IMR-90 (cell line): ENCODE measurements around the gene ZC3H7B. TPM values are rescaled to one million over a fixed set of nuclear protein-coding genes. Genes with fewer than 3 reads are reported as not detected.

Source experiments
- ATAC-seq: fragments of 200-7000 bp; cut with Tn5 transposase; 2 replicates; pipeline ENCODE4 v1.9.1; 2020; ENCODE audit warnings: low read depth, mild to moderate bottlenecking, moderate library complexity
- BruUV-seq: library from RNA; stranded (reverse); fragments of 400-500 nt; replicated peaks from 2 replicates; lab custom pipeline; 2021; lab: Mats Ljungman, UMichigan
- CTCF ChIA-PET: fragments of 300-600 bp; formaldehyde crosslinking; extraction: SDS; loops from one replicate; lab custom pipeline; 2021; ENCODE audit warnings: antibody characterized with exemption; lab: Yijun Ruan, JAX
- POLR2A ChIA-PET: fragments of 300-600 bp; sonication (Branson Sonifier 250); formaldehyde crosslinking; loops from one replicate; lab custom pipeline; 2022; ENCODE audit warnings: antibody characterized with exemption; ENCODE audit not compliant: unreplicated experiment; lab: Charles Lee
- DNase-seq: peaks from one replicate; pipeline ENCODE4 v3.0.0; 2013
- H2AFZ ChIP-seq: replicated peaks from 2 replicates; pipeline ENCODE3; 2013; ENCODE audit warnings: low read length, mild to moderate bottlenecking; ENCODE audit not compliant: poor library complexity
- H2AK5ac ChIP-seq: 2 replicates; pipeline ENCODE4 v1.6.1; 2013; ENCODE audit warnings: low read depth, low read length, inconsistent platforms
- H2AK9ac ChIP-seq: replicated peaks from 2 replicates; pipeline ENCODE3; 2013; ENCODE audit warnings: mild to moderate bottlenecking, low read depth, low read length, moderate library complexity; ENCODE audit not compliant: poor library complexity
- H2BK120ac ChIP-seq: 2 replicates; pipeline ENCODE4 v1.6.1; 2013; ENCODE audit warnings: low read depth, low read length, inconsistent platforms
- H2BK15ac ChIP-seq: 3 replicates; pipeline ENCODE4 v1.6.1; 2013; ENCODE audit warnings: low read depth, low read length, inconsistent platforms
- H2BK20ac ChIP-seq: 2 replicates; pipeline ENCODE4 v1.6.1; 2013; ENCODE audit warnings: low read depth, mild to moderate bottlenecking, inconsistent platforms, low read length, moderate library complexity
- H2BK5ac ChIP-seq: 2 replicates; pipeline ENCODE4 v1.6.1; 2013; ENCODE audit warnings: mild to moderate bottlenecking, low read depth, low read length, inconsistent platforms; ENCODE audit not compliant: poor library complexity, severe bottlenecking
- H3K14ac ChIP-seq: replicated peaks from 2 replicates; pipeline ENCODE4 v1.6.1; 2013; ENCODE audit warnings: low read depth, low read length, inconsistent platforms
- H3K18ac ChIP-seq: 2 replicates; pipeline ENCODE4 v1.6.1; 2013; ENCODE audit warnings: low read depth, low read length, control low read depth
- H3K23ac ChIP-seq: 2 replicates; pipeline ENCODE4 v1.6.1; 2013; ENCODE audit warnings: low read depth, low read length, inconsistent platforms
- H3K27ac ChIP-seq: 2 replicates; pipeline ENCODE4 v1.5.1; 2013; ENCODE audit warnings: mild to moderate bottlenecking, control low read depth, low read length; ENCODE audit not compliant: insufficient read depth
- H3K27me3 ChIP-seq: 2 replicates; pipeline ENCODE4 v1.6.1; 2013; ENCODE audit warnings: low read length; ENCODE audit not compliant: control insufficient read depth, insufficient read depth
- H3K36me3 ChIP-seq: 2 replicates; pipeline ENCODE4 v1.6.1; 2013; ENCODE audit warnings: low read length, mixed read lengths; ENCODE audit not compliant: control insufficient read depth, insufficient read depth
- H3K4ac ChIP-seq: 2 replicates; pipeline ENCODE4 v1.6.1; 2013; ENCODE audit warnings: low read depth, low read length, inconsistent platforms
- H3K4me1 ChIP-seq: 2 replicates; pipeline ENCODE4 v1.6.1; 2013; ENCODE audit warnings: low read length, mixed read lengths; ENCODE audit not compliant: control insufficient read depth, insufficient read depth
- H3K4me2 ChIP-seq: 2 replicates; pipeline ENCODE4 v1.6.1; 2013; ENCODE audit warnings: low read depth, mild to moderate bottlenecking, control low read depth, low read length, moderate library complexity
- H3K4me3 ChIP-seq: 2 replicates; pipeline ENCODE4 v1.5.1; 2013; ENCODE audit warnings: low read depth, mild to moderate bottlenecking, control low read depth, low read length, moderate library complexity; ENCODE audit not compliant: insufficient read depth
- H3K56ac ChIP-seq: 2 replicates; pipeline ENCODE4 v1.6.1; 2013; ENCODE audit warnings: low read length, inconsistent platforms; ENCODE audit not compliant: insufficient read depth; ENCODE audit errors: extremely low read depth
- H3K79me1 ChIP-seq, 2 experiments: 2 replicates each; pipeline ENCODE4 v1.6.1; 2013; ENCODE audit warnings: low read length in 2 of 2, inconsistent platforms in 1 of 2, low read depth in 1 of 2
- H3K9ac ChIP-seq: 2 replicates; pipeline ENCODE4 v1.6.1; 2013; ENCODE audit warnings: low read depth, low read length, control low read depth
- H3K9me1 ChIP-seq: 2 replicates; pipeline ENCODE4 v1.6.1; 2013; ENCODE audit warnings: low read length, inconsistent platforms; ENCODE audit not compliant: insufficient read depth
- H3K9me3 ChIP-seq: 2 replicates; pipeline ENCODE4 v1.6.1; 2013; ENCODE audit warnings: low read length; ENCODE audit not compliant: control insufficient read depth, insufficient read depth
- H4K20me1 ChIP-seq: 2 replicates; pipeline ENCODE4 v1.6.1; 2013; ENCODE audit warnings: low read length, inconsistent platforms; ENCODE audit not compliant: insufficient read depth
- H4K5ac ChIP-seq: 2 replicates; pipeline ENCODE4 v1.6.1; 2013; ENCODE audit warnings: mild to moderate bottlenecking, low read depth, low read length, control low read depth
- H4K8ac ChIP-seq, 2 experiments: 2 replicates each; pipeline ENCODE4 v1.6.1; 2013; ENCODE audit warnings: low read depth in 2 of 2, low read length in 2 of 2, control low read depth in 1 of 2, inconsistent platforms in 1 of 2
- H4K91ac ChIP-seq: 2 replicates; pipeline ENCODE4 v1.6.1; 2013; ENCODE audit warnings: low read depth, low read length, inconsistent platforms; ENCODE audit not compliant: insufficient read depth
- BHLHE40 ChIP-seq: fragments of 150-350 bp; IDR thresholded peaks from 2 replicates; pipeline ENCODE4 v1.6.1; 2016; ENCODE audit warnings: mild to moderate bottlenecking, low read depth, low read length
- CEBPB ChIP-seq: IDR thresholded peaks from 2 replicates; pipeline ENCODE4 v1.6.1; 2012; ENCODE audit warnings: low read depth, low read length, improper control_type of control experiment
- CHD1 ChIP-seq: IDR thresholded peaks from 2 replicates; pipeline ENCODE4 v1.6.1; 2012; ENCODE audit warnings: low read depth, low read length, improper control_type of control experiment
- CTCF ChIP-seq: conservative IDR thresholded peaks from 2 replicates; pipeline ENCODE4 v1.5.1; 2012; ENCODE audit warnings: mild to moderate bottlenecking, low read depth, low read length, improper control_type of control experiment
- ELK1 ChIP-seq: fragments of 150-350 bp; IDR thresholded peaks from 2 replicates; pipeline ENCODE4 v1.6.1; 2016; ENCODE audit warnings: low read depth, mild to moderate bottlenecking, low read length, moderate library complexity, borderline replicate concordance
- MAFK ChIP-seq: IDR thresholded peaks from 2 replicates; pipeline ENCODE4 v1.6.1; 2012; ENCODE audit warnings: low read depth, low read length, improper control_type of control experiment
- MAZ ChIP-seq: IDR thresholded peaks from 2 replicates; pipeline ENCODE4 v1.6.1; 2012; ENCODE audit warnings: low read depth, mild to moderate bottlenecking, low read length, improper control_type of control experiment, moderate library complexity, borderline replicate concordance
- MXI1 ChIP-seq: IDR thresholded peaks from 2 replicates; pipeline ENCODE4 v1.6.1; 2012; ENCODE audit warnings: low read depth, mild to moderate bottlenecking, low read length, moderate library complexity, borderline replicate concordance
- NFE2L2 ChIP-seq: fragments of 150-350 bp; IDR thresholded peaks from 2 replicates; pipeline ENCODE4 v1.6.1; 2016; ENCODE audit warnings: low read depth, mild to moderate bottlenecking, low read length
- POLR2A ChIP-seq: IDR thresholded peaks from 2 replicates; pipeline ENCODE4 v1.6.1; 2012; ENCODE audit warnings: mild to moderate bottlenecking, low read depth, low read length
- RCOR1 ChIP-seq: IDR thresholded peaks from 2 replicates; pipeline ENCODE4 v1.6.1; 2012; ENCODE audit warnings: mild to moderate bottlenecking, low read length, improper control_type of control experiment; ENCODE audit not compliant: insufficient replicate concordance
- RFX5 ChIP-seq: IDR thresholded peaks from 2 replicates; pipeline ENCODE4 v1.8.0; 2012; ENCODE audit warnings: low read depth, mild to moderate bottlenecking, low read length, moderate library complexity
- SMC3 ChIP-seq: fragments of 150-350 bp; IDR thresholded peaks from 2 replicates; pipeline ENCODE4 v1.6.1; 2016; ENCODE audit warnings: low read depth, mild to moderate bottlenecking, antibody characterized with exemption, low read length, moderate library complexity
- WGBS, 2 experiments: methylation state at CpG; one replicate each; pipeline versions ENCODE4 v1.1.5 to v1.1.7; 2013; ENCODE audit warnings: missing lambda C conversion rate in 2 of 2; ENCODE audit not compliant: insufficient read length in 1 of 2; ENCODE audit errors: extremely low coverage in 2 of 2; 5-methylcytosine and 5-hydroxymethylcytosine counted together
- dilution Hi-C: fragments of 300-500 bp; cut with HindIII; formaldehyde crosslinking; loops from one replicate; pipeline ENCODE4 v1.14.3; 2018; ENCODE audit warnings: low sequenced_read_pairs; ENCODE audit not compliant: unreplicated experiment
- in situ Hi-C: fragments of 300-500 bp; cut with MboI; formaldehyde crosslinking; loops from 3 replicates; pipeline ENCODE4 v1.14.3; 2019; ENCODE audit warnings: low sequenced_read_pairs, inconsistent platforms, mixed read lengths
- intact Hi-C: fragments of 100-400 bp; cut with micrococcal nuclease; formaldehyde crosslinking; loops from 2 replicates; pipeline ENCODE4 v1.10.0; 2022
- polyA plus RNA-seq, 3 experiments: library from polyadenylated mRNA; depleted of rRNA; stranded (reverse); fragments of >200 nt; gene quantifications; 2 replicates each; pipeline ENCODE4 v1.2.3, GENCODE V29; 2012; ENCODE audit warnings: low replicate concordance in 1 of 3
- total RNA-seq: library from RNA; depleted of rRNA; stranded (reverse); fragments of >200 nt; gene quantifications from 2 replicates; pipeline ENCODE4 v1.2.3, GENCODE V29; 2012

The ZC3H7B gene
- total and polyA plus RNA-seq, 2 of the 4 experiments (the other 2 are of a cell fraction) = 37.6 to 72.3 TPM

- H3K27ac ChIP-seq = no peak overlapping the region
- H4K5ac ChIP-seq = no peak overlapping the region
- intact Hi-C loops (no loop called here), in situ Hi-C loops (no loop called here), dilution Hi-C loops (no loop called here)
- WGBS, 2 experiments = no CpG with 5 or more reads among the region's 8 CpGs
- H3K4me1 ChIP-seq = no peaks in the 10 kb centered on the region
- no peak overlapping the region for H4K91ac ChIP-seq
- H2AFZ ChIP-seq = no peak overlapping the region
- no peak overlapping the region for H2BK120ac ChIP-seq
- H3K9ac ChIP-seq = no peak overlapping the region
- peak overlapping the region; percentile 28 for H2AK9ac ChIP-seq
- H3K56ac ChIP-seq = no peak overlapping the region
- no peak overlapping the region for H3K4me2 ChIP-seq
- CTCF ChIA-PET = no interaction called here
- no peak overlapping the region for H3K4me3 ChIP-seq
- no peaks in the 10 kb centered on the region for H3K27me3 ChIP-seq
- no peaks in the 10 kb centered on the region; the same call in 1 of the 2 replicates for H3K9me1 ChIP-seq
- peaks cover 71% of the 10 kb centered on the region for H3K36me3 ChIP-seq
- H3K4ac ChIP-seq = no peak overlapping the region
- H3K9me3 ChIP-seq = no peaks in the 10 kb centered on the region
- H4K8ac ChIP-seq = no peak overlapping the region
- BruUV-seq = no TSS peak
- H2BK5ac ChIP-seq = no peak overlapping the region
- 0 out of 2 replicates have a peak, but pooled peaks cover 4% of the 10 kb centered on the region for H4K20me1 ChIP-seq
- no peak for DNase-seq
- H2BK20ac ChIP-seq = no peak overlapping the region
- POLR2A ChIA-PET = no interaction called here
- no peak overlapping the region for H2AK5ac ChIP-seq
- no peak for ATAC-seq
- peaks cover 9 to 54% of the 10 kb centered on the region in 2 experiments; a peak in 3 of 4 replicates for H3K79me1 ChIP-seq
- H3K18ac ChIP-seq = no peak overlapping the region
- no peak overlapping the region for H3K23ac ChIP-seq
- no peak overlapping the region for H2BK15ac ChIP-seq
- H3K14ac ChIP-seq = no peak overlapping the region
- TF ChIP-seq MAFK (no peak), RFX5 (no peak), NFE2L2 (no peak), MAZ (no peak), BHLHE40 (no peak), RCOR1 (no peak), MXI1 (no peak), POLR2A (no peak), CTCF (no peak), CHD1 (no peak), CEBPB (no peak), ELK1 (no peak), SMC3 (no peak)
Observed at GRCh38 chr22:41341012-41341411, 39.7 kb downstream of the ZC3H7B start.
